ELR (cell line): ENCODE measurements around the gene ANKRD33B.
"Not testable (repeated sequence)": the region's sequence is repeated elsewhere in the genome, so short reads cannot be mapped to it uniquely, and the experiment has no call there.

ENCODE experiments used
- DNase-seq: peaks from one replicate; pipeline ENCODE4 v3.0.0-alpha.2; 2015; ENCODE audit warnings: low read depth

The ANKRD33B gene

GRCh38 chr5:10617103-10617502 is 53.2 kb downstream of the ANKRD33B start:
- DNase-seq = no peak

GRCh38 chr5:10618311-10618710 is 54.4 kb downstream of the ANKRD33B start:
- no peak for DNase-seq

- no peak for DNase-seq
These were observed 55.8 kb downstream of the ANKRD33B start for GRCh38 chr5:10619649-10620048.

- DNase-seq = no peak
These were observed 56.5 kb downstream of the ANKRD33B start for GRCh38 chr5:10620346-10620745.

DNA sequence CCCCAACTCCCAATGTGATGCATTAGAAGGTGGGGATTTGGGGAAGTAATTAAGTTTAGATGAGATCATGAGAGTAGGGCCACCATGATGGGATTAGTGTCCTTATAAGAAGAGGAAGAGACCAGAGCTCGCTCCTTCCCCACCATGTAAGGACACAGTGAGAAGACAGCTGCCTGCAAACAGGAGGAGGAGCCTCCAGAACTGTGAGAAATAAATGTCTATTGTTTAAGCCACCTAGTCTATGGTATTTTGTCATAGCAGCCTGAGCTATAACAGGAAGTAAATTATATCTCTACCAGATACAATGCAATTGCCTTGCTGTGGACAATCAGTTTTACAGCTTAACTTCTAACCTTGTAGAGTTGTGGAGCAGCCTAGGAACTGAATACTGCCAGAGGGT is 58.0 kb downstream of the ANKRD33B start:
- DNase-seq = no peak

GRCh38 chr5:10622810-10623209 is 58.9 kb downstream of the ANKRD33B start:
- no peak for DNase-seq

DNA sequence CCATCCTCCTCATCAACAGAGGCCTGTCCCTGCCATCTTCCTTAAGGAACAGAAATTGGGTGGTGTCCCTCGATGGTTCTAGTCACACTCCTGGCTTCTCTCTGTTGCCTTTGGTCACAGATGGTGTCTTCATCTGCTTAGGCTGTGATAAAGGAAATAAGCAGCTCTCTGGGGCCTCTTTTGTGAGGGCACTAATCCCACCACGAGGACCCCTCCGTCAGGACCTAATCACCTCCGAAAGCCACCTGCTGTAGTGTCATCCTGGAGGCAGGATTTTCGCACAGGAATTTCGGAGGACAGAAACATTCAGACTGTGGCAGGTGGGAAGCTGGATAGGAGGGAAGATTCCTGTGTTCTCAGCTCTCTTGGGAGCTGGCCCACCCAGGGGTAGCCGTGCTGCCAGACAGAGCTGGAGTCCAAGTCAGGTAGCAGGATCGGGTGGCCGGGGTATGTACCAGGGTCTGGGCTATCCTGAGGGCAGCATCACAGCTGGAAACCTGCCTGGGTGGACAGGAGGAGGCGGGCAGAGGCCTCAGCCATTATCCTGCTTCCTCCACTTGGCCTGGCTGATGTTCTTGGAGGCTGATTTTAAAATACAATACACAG is 59.5 kb downstream of the ANKRD33B start:
- no peak for DNase-seq

DNA sequence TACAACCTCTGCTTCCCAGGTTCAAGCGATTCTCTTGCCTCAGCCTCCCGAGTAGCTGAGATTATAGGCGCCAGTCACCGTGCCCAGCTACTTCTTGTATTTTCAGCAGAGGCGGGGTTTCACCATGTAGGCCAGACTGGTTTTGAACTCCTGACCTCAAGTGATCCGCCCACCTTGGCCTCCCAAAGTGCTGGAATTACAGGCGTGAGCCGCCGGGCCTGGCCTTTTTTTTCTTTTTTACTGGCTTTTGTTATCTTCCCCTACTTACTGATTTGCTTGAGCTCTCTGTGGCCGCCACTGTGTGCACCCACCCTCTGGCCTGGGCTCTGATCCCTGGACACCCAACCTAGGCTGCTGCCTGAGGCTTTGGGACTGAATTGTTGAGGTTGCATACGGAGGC is 60.3 kb downstream of the ANKRD33B start:
- no peak for DNase-seq

GRCh38 chr5:10624679-10625078 is 60.8 kb downstream of the ANKRD33B start:
- DNase-seq = no peak

- no peak for DNase-seq
These were observed 62.0 kb downstream of the ANKRD33B start for GRCh38 chr5:10625700-10626472.

DNA sequence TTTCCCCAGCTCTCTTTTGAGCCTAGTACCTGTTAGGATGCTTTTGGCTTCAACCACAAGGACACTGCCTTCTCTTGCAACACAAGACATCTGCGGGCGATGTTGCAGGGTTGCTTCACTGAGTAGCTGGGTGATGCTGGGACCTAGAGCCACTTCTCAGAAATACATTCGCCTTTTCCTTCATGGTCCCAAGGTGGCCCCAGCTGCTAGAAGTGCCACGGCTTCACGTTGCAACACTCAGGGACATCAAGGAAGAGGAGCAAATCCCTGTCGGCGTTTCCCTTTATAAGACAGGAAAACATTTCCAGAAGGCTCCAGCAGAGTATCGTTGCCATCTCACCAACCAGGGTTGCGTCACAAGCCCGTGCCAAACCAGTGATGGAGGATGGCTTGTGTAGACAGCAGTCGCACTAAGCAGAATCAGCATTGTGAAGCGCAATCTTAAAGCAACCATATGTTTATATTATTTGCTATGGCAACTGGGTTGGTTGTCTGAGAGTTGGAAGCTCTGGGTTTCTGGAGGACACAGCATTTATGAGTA is 62.7 kb downstream of the ANKRD33B start:
- no peak for DNase-seq

- DNase-seq = no peak
These were observed 63.4 kb downstream of the ANKRD33B start for GRCh38 chr5:10627160-10627701.

DNA sequence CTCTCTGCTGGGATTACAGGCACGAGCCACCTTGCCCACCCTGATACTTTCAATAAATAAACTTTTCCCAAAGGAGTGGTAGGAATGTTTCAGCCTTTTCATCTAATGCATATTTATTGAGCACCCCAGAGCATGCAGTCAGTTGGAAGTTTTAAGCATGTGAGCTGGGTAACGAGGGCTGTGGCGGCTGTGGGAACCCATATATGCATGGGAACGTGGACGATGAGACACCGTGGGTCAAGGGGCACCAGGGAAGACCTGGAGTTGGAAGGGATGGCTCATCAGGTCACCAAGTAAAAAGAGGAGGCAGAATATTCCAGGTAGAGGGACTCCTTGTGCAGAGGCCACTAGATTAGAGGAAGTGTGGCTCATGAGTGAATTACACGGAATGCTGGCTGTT is 64.7 kb downstream of the ANKRD33B start:
- no peak for DNase-seq

DNA sequence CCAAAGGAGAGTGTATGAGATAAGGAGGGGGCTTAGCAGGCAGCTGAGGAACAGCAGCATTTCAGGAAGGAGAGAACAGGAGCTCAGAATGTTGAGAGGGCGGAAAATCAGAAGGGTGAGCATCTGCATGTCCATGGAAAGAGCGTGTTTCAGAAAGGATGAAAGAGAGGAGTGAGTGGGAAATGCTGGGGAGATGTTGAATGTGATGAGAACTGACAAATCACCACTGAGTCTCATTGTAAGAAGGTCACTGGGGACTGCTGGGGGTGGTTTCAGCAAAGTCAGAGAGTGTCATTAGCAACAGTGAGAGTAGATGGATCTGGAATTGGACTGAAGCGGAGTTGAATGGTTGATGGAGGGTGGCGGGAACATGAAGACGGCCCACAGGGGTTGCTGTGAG is 65.8 kb downstream of the ANKRD33B start:
- no peak for DNase-seq

DNA sequence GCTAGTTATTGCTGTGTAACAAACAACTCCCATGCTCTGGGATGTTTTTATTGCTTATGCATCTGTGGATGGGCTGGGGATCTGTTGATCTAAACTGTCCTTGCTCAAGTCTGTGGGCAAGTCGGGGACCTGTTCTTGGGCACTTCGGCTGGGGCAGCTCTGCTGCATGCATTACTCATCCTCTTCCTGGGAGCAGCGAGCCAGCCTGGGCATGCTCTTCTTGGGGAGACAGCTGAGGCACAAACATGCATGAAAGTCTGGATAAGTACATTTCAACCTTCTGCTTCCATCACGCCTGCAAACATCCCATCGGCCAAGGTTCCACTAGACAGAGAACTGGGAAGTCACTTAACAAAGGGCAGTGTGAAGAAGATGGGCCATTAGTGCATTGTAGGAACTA is 66.3 kb downstream of the ANKRD33B start:
- DNase-seq = no peak

DNA sequence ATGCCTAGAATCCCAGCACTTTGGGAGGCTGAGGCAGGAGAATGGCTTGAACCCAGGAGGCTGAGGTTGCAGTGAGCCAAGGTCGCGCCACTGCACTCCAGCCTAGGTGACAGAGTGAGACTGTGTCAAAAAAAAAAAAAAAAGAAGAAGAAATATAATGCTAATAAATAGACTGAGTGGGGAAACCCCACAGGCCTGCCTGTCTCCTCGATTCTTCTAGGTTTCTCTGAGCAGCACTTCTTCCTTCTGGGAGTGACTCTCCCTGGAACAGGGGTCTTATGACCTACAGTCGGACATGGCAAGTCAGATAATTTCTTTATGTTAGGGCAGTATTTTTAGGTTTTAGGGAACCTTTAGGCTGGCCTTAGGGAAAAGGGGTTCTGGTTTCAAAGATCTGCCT is 66.9 kb downstream of the ANKRD33B start:
- not testable (repeated sequence) for DNase-seq

DNA sequence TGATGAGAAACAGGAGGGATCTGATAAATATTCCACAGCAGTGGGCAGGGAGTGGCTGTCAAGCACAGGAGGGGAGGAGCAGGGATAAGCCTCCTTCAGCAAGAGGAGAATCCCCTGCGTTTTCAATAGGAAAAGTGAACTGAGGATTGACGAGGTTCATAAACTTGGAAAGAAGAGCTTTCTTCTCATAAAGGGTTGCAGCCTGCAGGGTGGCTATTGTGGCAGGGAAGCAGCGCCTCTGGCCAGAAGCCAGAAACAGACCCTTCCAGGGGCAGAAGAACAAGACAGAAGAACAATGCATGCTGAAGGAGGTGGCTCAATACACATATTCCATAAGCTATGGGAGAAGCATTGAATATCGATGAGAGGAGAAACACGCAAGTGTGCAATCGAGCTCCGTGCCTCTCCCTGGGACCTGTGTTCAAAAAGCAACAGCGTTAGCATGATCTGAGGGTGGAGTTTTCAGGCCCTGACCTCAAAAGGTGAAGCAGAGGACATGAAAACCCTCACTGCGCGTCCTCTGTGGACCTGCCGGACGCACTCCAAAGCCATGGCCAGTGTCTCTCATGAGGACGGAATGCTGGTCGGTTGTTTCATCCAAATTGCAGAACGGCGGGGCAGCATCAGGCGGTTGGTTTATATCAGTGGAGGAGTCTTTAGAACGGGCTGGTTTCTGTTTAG is 67.6 kb downstream of the ANKRD33B start:
- no peak for DNase-seq

DNA sequence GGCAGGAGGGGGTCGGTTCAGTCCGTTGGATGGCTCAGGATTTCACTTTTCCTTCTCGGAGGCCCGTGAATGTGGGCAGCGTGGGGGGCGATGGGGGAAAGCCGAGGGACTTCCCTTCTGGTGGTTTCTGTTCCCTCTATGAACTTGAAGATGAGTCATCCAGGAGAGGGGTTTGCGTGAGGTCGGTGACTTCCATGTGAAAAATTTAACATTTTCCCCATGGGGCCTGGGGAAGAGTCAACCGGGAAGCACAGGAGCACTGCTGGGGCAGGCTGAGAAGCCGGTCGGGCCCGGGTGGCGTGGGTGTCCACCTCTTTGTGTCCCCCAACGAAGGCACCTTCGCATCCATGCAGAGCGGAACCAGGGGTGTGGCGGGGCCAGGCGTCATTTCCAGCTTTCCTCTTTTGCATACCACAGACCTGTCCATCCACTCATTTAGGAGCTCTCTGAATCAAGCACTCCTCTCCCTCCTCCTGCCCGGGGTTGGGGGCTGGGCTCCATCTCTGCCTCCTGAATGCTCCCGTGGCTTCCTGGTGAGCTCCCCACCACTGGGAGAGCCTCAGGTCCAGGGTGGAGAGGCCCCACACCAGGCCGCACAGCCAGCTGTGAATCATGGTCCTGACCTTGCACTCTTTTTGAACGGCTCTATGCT is 68.4 kb downstream of the ANKRD33B start:
- peak; percentile 88 for DNase-seq

DNA sequence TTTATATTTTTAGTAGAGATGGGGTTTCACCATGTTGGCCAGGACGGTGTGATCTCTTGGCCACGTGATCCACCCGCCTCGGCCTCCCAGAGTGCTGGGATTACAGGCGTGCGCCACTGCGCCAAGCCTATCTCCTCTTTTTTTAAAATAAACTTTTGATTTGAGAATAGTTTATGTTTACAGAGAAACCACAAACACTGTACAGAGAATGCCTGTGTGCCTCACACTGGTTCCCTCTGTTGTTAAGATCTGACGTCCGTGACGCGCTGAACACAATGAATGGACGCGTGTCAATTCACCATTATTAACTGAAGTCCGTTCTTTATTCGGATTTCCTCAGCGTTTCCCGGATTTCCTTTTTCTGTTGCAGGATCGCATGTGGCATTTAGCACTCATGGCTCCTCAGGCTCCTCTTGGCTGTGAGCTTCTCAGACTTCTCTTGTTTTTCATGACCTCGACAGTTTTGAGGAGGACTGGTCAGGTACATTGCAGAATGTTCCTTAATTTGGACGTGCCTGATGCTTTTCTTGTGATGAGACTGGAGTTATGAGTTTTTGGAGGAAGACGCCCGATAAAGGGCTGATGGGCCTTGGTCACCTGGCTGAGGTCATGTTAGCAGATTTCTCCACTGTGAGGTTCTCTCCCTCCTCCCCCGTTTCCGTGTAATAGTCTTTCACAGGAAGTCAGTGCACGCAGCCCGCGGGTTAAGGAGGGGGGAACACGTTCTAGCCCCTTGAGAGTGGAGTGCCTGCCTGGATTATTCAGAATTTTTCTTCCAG is 69.6 kb downstream of the ANKRD33B start:
- no peak for DNase-seq

DNA sequence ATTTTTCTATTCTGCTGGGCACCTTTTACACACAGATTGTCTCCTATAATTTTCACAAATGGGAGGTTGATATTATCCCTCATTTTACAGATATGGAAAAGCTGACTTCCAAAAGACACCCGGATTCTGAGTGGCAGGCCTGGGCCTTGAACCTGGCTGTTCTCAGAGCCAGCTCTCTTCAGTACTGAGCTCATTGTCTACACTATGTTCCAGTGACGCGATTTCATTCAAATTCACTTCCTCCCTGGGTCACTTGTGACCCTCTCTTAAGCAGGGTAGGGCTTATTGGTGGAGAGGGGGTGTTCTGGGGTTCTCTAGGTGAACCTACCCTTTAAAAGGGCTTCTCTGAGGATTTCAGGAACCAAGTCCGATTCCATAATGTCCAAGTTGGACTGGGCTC is 70.2 kb downstream of the ANKRD33B start:
- no peak for DNase-seq

GRCh38 chr5:10634562-10634961 is 70.7 kb downstream of the ANKRD33B start:
- no peak for DNase-seq
